ENCODE measurements around the gene SLC15A2.

SLC15A2 gene

GRCh38 chr3:121988146-121988545, 93.9 kb downstream of the SLC15A2 start:
- no peak for DNase-seq

DNA sequence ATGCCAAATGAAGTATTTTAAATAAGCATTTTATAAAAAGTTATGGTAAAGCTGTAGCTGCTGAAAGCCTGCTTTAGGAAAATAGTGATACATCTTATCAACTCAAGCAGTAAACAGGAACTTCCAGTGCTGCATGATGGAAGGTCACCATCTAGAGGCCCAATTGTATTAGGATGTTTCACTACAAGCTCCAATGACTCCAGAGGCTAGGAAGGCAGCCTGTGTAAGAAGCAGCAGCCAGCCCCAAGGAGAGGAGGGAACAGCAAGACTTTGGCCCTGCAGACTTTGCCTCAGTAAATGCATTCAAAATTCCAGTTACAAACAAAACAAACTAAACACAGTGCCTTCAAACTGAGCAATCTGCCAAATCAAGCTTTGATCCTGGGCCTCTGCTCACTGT, 95.7 kb downstream of the SLC15A2 start:
- DNase-seq, result no peak

DNA sequence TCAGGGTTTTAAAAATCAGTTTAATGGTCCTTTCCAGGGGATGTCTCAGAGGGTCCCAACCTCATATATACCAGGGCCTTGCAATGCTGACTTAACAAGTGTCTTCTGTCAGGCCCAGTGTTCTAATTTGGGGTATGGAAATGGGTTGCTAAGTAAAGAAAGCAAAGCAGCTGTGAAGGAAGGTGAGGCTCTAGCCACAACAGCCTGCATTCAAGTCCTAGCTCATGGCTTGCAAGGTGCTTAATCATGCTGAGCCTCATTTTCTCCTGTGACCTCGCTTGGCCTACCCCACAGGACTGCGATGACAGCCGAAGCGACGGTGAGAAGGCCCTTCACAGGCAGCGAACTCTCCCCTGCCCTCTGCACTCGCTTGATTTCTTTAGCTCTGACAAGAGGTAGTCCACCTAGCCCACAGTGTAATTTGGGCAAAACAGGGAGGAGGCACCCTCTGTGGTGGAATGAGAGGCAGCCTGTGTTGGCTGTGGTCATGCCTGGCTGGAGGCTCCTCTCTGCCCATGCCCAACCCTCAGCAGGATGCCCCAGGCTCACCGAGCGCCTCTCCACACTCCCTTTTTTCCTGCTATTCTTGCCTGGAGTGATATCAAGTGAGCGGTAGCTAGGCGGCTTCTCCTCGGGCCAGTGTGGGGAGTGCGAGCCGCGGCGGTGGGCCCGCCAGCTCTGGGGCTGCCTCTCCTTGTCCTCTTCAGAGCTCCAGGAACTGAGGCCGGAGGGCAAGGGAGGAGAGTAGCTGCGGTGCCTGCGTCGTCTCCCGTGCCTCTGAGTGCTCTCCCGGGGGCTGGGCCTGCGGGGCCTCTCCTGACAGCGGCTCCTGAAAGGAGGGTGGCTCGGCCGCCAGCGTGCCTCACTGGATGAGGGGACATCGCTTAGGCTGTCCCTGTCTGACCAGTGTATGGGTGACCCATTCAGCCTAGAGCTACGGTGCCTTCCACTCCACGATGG, 98.7 kb downstream of the SLC15A2 start:
- DNase-seq, result no peak
